ENCODE data around the gene TTLL12. TPM values are rescaled to one million over a fixed set of nuclear protein-coding genes. Genes with fewer than 3 reads are reported as not detected.

TTLL12 gene
- total RNA-seq, 2 donors from 2014 or later: 21.0 to 25.1 TPM

DNA sequence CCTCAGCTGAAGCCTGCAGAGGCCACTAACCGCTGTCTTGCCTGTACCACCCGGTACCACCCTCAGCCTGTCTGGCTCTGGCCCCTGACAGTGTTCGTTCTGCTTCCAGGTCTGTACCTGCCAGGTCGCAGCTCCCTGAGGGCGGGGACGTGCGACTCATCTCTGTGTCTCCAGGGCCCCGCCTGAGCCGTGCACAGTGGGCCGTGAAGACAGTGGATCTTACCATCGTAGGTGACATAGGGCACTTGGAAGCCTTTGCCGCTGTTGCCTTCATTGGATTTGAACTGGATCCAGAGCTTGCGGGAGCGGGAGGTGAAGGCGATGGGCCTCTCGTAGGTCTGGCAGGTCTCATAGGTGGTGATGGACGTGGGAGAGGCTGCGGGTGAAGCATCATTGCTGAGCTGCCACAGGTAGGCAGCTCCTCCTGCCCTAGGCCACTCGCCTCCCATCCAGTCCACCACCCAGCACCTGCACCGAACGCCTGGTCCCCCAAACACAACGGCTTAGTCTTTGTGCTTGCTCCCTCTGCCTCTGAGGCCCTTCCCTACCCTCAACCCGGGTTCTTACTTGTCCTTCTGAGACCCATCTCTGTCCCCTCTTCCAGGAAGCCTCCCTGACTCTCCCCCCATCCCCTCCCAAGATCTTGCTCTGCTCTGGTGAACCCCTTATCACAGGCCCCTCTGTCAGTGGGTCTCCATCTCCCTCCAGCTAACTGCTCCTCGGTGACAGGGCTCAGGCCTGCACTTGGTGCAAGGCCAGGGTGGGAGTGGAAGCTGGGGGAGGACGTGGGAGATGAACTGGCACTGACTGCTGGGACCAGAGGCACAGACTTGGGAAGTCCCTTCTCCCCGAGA lies 21.1 kb upstream of the TTLL12 start:
- Histone ChIP-seq H3K36me3 (replicated peaks in 1 of 2; ENCODE audit: insufficient read depth in 1 of 2, low read depth in 2 of 2) (no peaks in the 10 kb centered on the region), H3K9me3 (no peaks in the 10 kb centered on the region), H3K27me3 (no peaks in the 10 kb centered on the region), H3K27ac (no peak overlapping the region), H3K4me3 (no peak overlapping the region), H3K4me1 (no peaks in the 10 kb centered on the region)
- 67 to 71% methylated on average over 11 to 22 of the region's 26 CpGs for WGBS, 2 donors
- intact Hi-C loops (cut with DNase I): no loop called here
- ATAC-seq: no peak
- TF ChIP-seq, protein P1, sequence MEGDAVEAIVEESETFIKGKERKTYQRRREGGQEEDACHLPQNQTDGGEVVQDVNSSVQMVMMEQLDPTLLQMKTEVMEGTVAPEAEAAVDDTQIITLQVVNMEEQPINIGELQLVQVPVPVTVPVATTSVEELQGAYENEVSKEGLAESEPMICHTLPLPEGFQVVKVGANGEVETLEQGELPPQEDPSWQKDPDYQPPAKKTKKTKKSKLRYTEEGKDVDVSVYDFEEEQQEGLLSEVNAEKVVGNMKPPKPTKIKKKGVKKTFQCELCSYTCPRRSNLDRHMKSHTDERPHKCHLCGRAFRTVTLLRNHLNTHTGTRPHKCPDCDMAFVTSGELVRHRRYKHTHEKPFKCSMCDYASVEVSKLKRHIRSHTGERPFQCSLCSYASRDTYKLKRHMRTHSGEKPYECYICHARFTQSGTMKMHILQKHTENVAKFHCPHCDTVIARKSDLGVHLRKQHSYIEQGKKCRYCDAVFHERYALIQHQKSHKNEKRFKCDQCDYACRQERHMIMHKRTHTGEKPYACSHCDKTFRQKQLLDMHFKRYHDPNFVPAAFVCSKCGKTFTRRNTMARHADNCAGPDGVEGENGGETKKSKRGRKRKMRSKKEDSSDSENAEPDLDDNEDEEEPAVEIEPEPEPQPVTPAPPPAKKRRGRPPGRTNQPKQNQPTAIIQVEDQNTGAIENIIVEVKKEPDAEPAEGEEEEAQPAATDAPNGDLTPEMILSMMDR (IDR thresholded peaks at IDR 0.05): no peak
- no peak for TF ChIP-seq POLR2A (IDR thresholded peaks at IDR 0.05)
- no peak for DNase-seq

DNA sequence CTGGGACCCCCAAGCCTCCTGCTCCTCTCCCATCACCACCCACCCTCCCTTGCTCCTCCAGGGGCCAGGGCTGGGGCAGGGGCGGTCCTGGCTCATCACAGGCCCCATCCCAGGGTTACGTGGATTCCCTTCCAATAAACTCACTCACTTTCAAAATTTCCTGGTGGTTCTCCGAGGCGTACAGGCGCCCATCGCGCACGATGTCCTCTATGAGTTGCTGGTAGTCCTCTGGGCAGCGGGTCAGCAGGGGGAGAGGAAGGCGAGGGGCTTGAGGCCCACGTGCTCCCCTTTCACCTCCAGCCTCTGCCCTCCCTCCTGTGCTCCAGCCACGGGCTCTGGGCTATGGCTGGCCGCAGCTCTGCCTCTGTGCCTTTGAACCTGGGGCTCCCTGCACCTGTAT lies 20.5 kb upstream of the TTLL12 start:
- Histone ChIP-seq H3K36me3 (replicated peaks in 1 of 2; ENCODE audit: insufficient read depth in 1 of 2, low read depth in 2 of 2) (no peaks in the 10 kb centered on the region), H3K4me3 (no peak overlapping the region), H3K27ac (no peak overlapping the region), H3K9me3 (no peaks in the 10 kb centered on the region), H3K4me1 (no peaks in the 10 kb centered on the region), H3K27me3 (no peaks in the 10 kb centered on the region)
- WGBS, 2 donors: 67 to 71% methylated on average over 11 to 13 of the region's 13 CpGs
- ATAC-seq: no peak
- no peak for DNase-seq
- TF ChIP-seq, protein P1 (IDR thresholded peaks at IDR 0.05): no peak
- no peak for TF ChIP-seq POLR2A (IDR thresholded peaks at IDR 0.05)
- intact Hi-C loops (cut with DNase I): no loop called here

DNA sequence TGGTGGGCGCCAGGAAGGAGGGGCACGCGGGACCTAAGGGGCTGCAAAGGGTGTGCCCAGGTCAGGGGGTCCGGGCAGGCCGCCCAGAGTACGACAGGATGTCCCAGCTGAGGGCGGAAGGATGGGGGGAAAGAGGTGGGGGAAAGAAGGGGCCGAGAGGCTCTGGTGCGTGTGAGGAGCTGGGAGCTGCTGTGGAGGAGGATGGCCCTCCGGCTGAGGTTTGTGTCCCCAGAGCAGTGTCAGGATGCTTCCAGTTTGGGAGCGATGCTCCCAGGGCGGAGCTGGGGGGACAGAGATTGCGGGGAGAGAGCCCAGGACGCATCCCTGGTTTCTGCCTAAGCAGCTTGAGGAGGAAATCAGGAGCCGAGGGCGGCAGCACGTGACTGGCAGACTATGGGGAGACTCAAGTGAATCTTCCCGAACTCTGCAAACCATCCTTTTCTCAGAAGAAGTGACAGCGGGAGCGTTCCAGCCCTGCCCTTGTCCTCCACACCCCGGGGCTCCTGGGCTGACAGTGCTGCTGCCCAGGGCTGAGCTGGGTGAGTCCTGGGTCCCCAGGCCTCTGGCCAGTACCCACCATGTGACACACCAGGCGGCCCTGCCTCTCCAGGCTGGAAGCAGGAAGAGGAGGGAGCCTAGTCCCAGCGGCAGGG lies 19.7 kb upstream of the TTLL12 start:
- Histone ChIP-seq H3K27ac (no peak overlapping the region), H3K36me3 (replicated peaks in 1 of 2; ENCODE audit: insufficient read depth in 1 of 2, low read depth in 2 of 2) (no peaks in the 10 kb centered on the region), H3K4me1 (no peaks in the 10 kb centered on the region), H3K4me3 (no peak overlapping the region), H3K9me3 (no peaks in the 10 kb centered on the region), H3K27me3 (no peaks in the 10 kb centered on the region)
- no peak for TF ChIP-seq POLR2A (IDR thresholded peaks at IDR 0.05)
- TF ChIP-seq, protein P1 (IDR thresholded peaks at IDR 0.05): no peak
- 37 to 61% methylated on average over 17 to 22 of the region's 23 CpGs for WGBS, 2 donors
- ATAC-seq (no peak), DNase-seq (no peak)
- intact Hi-C loops (cut with DNase I): no loop called here

DNA sequence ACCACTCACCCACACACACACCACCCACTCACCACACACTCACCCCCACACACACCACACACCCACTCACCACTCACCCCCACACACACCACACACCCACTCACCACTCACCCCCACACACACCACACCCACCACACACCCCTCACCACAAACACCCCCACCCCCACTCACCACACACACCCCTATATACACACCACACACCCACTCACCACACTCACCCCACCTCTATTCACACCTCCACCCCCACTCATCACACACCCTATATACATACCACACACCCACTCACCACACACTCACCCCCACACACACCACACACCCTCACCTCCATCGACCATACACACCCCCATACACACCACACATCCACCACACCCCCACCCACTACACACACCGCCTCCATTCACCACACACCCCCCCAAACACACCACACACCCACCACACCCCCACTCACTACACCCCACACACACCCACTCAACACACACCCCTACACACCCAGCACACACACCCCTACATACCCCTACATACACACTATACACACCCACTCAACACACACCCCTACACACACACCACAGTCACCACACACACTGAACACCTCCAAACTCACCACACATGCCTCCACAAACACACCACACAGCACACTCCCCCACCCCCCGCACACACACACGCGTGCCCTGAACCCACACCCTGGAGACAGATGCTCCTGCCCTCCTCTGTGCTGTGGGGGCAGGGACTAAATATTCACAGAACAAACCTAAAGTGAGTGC lies 19.0 kb upstream of the TTLL12 start:
- Histone ChIP-seq H3K27ac (no peak overlapping the region), H3K4me1 (no peaks in the 10 kb centered on the region), H3K4me3 (no peak overlapping the region), H3K9me3 (no peaks in the 10 kb centered on the region), H3K36me3 (replicated peaks in 1 of 2; ENCODE audit: insufficient read depth in 1 of 2, low read depth in 2 of 2) (no peaks in the 10 kb centered on the region), H3K27me3 (no peaks in the 10 kb centered on the region)
- ATAC-seq (no peak), DNase-seq (no peak)
- intact Hi-C loops (cut with DNase I): no loop called here
- TF ChIP-seq, protein P1 (IDR thresholded peaks at IDR 0.05): no peak
- WGBS, 2 donors: 58 to 61% methylated on average over 5 of the region's 5 CpGs
